SK-N-SH treated with all-trans-retinoic acid at 6 μM for 48 hours (cell line): ENCODE data around the gene IARS2.

Experiments used
- ARNTL ChIP-seq: fragments of 450-650 bp; formaldehyde crosslinking; IDR thresholded peaks from 2 replicates; pipeline ENCODE4 v1.5.0; 2020; ENCODE audit warnings: low read depth, mild to moderate bottlenecking, moderate library complexity, borderline replicate concordance
- BACH2 ChIP-seq: fragments of 250-450 bp; sonication (Bioruptor Pico); IDR thresholded peaks from 2 replicates; pipeline ENCODE4 v1.9.0; 2021; ENCODE audit warnings: mild to moderate bottlenecking, borderline replicate concordance
- CREB5 ChIP-seq: fragments of 250-450 bp; sonication (Bioruptor Pico); IDR thresholded peaks from 2 replicates; pipeline ENCODE4 v1.5.1; 2020; ENCODE audit warnings: low read depth, mild to moderate bottlenecking, moderate library complexity
- ESRRG ChIP-seq: fragments of 250-450 bp; sonication (Bioruptor Pico); IDR thresholded peaks from 2 replicates; pipeline ENCODE4 v1.6.1; 2021; ENCODE audit warnings: mild to moderate bottlenecking
- GLIS3 ChIP-seq: fragments of 250-450 bp; sonication (Bioruptor Pico); IDR thresholded peaks from 2 replicates; pipeline ENCODE4 v1.5.0; 2020; ENCODE audit warnings: mild to moderate bottlenecking, moderate library complexity
- OSR1 ChIP-seq: fragments of 250-450 bp; sonication (Bioruptor Pico); IDR thresholded peaks from 2 replicates; pipeline ENCODE4 v1.8.0; 2022; ENCODE audit warnings: moderate library complexity, mild to moderate bottlenecking, inconsistent platforms
- PATZ1 ChIP-seq: fragments of 250-450 bp; sonication (Bioruptor Pico); IDR thresholded peaks from 2 replicates; pipeline ENCODE4 v1.8.0; 2020; ENCODE audit warnings: mild to moderate bottlenecking, moderate library complexity, borderline replicate concordance
- POU6F1 ChIP-seq: fragments of 250-450 bp; sonication (Bioruptor Pico); IDR thresholded peaks from 2 replicates; pipeline ENCODE4 v1.8.0; 2021; ENCODE audit warnings: low read depth, mild to moderate bottlenecking, moderate library complexity, borderline replicate concordance
- SNAI2 ChIP-seq: fragments of 250-450 bp; sonication (Bioruptor Pico); IDR thresholded peaks from 2 replicates; pipeline ENCODE4 v1.5.0; 2020; ENCODE audit warnings: mild to moderate bottlenecking, moderate library complexity
- TCF4 ChIP-seq: fragments of 250-450 bp; sonication (Bioruptor Pico); IDR thresholded peaks from 2 replicates; pipeline ENCODE4 v1.8.0; 2021; ENCODE audit warnings: mild to moderate bottlenecking, moderate library complexity, borderline replicate concordance
- ZFP3 ChIP-seq: fragments of 250-450 bp; sonication (Bioruptor Pico); IDR thresholded peaks from 2 replicates; pipeline ENCODE4 v1.5.0; 2020; ENCODE audit warnings: mild to moderate bottlenecking, moderate library complexity
- ZFP30 ChIP-seq: fragments of 450-650 bp; formaldehyde crosslinking; IDR thresholded peaks from 2 replicates; pipeline ENCODE4 v1.5.0; 2022; ENCODE audit warnings: mild to moderate bottlenecking, moderate library complexity
- ZNF70 ChIP-seq: fragments of 450-650 bp; formaldehyde crosslinking; IDR thresholded peaks from 2 replicates; pipeline ENCODE4 v1.5.0; 2020; ENCODE audit warnings: mild to moderate bottlenecking, moderate library complexity
- ZNF8 ChIP-seq: fragments of 450-650 bp; formaldehyde crosslinking; IDR thresholded peaks from 2 replicates; pipeline ENCODE4 v1.5.0; 2020; ENCODE audit warnings: mild to moderate bottlenecking, moderate library complexity

- no peak for TF ChIP-seq PATZ1 (CRISPR knock-in tag)
- TF ChIP-seq SNAI2 (CRISPR knock-in tag) = no peak
- TF ChIP-seq ZNF8 (CRISPR knock-in tag) = no peak
- TF ChIP-seq ARNTL (CRISPR knock-in tag) = no peak
- TF ChIP-seq ZFP30 (CRISPR knock-in tag) = no peak
- no peak for TF ChIP-seq OSR1 (CRISPR knock-in tag)
- TF ChIP-seq BACH2 (CRISPR knock-in tag) = no peak
- TF ChIP-seq POU6F1 = no peak
- no peak for TF ChIP-seq CREB5
- TF ChIP-seq GLIS3 (CRISPR knock-in tag) = no peak
- no peak for TF ChIP-seq TCF4 (CRISPR knock-in tag)
- TF ChIP-seq ESRRG (CRISPR knock-in tag) = no peak
- TF ChIP-seq ZFP3 (CRISPR knock-in tag) = no peak
- TF ChIP-seq ZNF70 (CRISPR knock-in tag) = no peak
Measured at GRCh38 chr1:220060876-220061275, 33.1 kb upstream of the IARS2 start.
